Body of pancreas (tissue), 4 donors: Measurements from ENCODE around the gene EME2. TPM values are rescaled to one million over a fixed set of nuclear protein-coding genes. Genes with fewer than 3 reads are reported as not detected.
A peak's percentile ranks its signal among the peaks of the same experiment; 100 is the strongest.

Experiments
- ATAC-seq: fragments of 150-250 bp; one replicate; pipeline ENCODE4 v1.9.1; 2016
- DNase-seq, 4 donors: peaks; one replicate each; pipeline ENCODE4 v3.0.0-alpha.2; 2019
- H3K27ac ChIP-seq, 4 donors: fragments of 200-600 bp; sonication (generic); 1 replicate in 3 of 4; 2 replicates in 1 of 4; pipeline versions ENCODE4 v1.5.1 to v1.6.1; 2016 to 2019; ENCODE audit warnings: mild to moderate bottlenecking in 1 of 4, mixed read lengths in 1 of 4, moderate library complexity in 1 of 4
- H3K27me3 ChIP-seq, 2 donors: fragments of 200-600 bp; sonication (generic); one replicate each; pipeline ENCODE4 v1.6.0; 2016; ENCODE audit warnings: mild to moderate bottlenecking in 1 of 2
- H3K36me3 ChIP-seq, 2 donors: fragments of 200-600 bp; sonication (generic); replicated peaks in 1 of 2; 2 replicates each; pipeline ENCODE4 v1.5.1; 2016; ENCODE audit warnings: low read depth in 2 of 2; ENCODE audit not compliant: insufficient read depth in 1 of 2
- H3K4me1 ChIP-seq: fragments of 200-600 bp; sonication (generic); one replicate; pipeline ENCODE4 v1.6.0; 2016
- H3K4me3 ChIP-seq, 2 donors: fragments of 200-600 bp; sonication (generic); 1 replicate in 1 of 2; 2 replicates in 1 of 2; pipeline ENCODE4 v1.5.1; 2016 to 2019
- H3K9me3 ChIP-seq, 3 donors: fragments of 200-600 bp; sonication (generic); 1 replicate in 2 of 3; 2 replicates in 1 of 3; pipeline ENCODE4 v1.5.1; 2016
- POLR2A ChIP-seq, 3 donors: fragments of 450-650 bp; IDR thresholded peaks; one replicate each; pipeline ENCODE4 v1.6.1; 2016; ENCODE audit warnings: antibody characterized with exemption in 3 of 3, mild to moderate bottlenecking in 2 of 3
- WGBS, 2 donors: methylation state at CpG; one replicate each; pipeline ENCODE4 v1.1.5; 2017; 5-methylcytosine and 5-hydroxymethylcytosine counted together
- intact Hi-C: fragments of 100-400 bp; cut with DNase I; formaldehyde crosslinking; loops from one replicate; pipeline ENCODE4 v1.15.1; 2023
- total RNA-seq, 2 donors: library from RNA; depleted of rRNA; stranded (reverse); fragments of >200 nt; gene quantifications; one replicate each; pipeline ENCODE4 v1.1.0, GENCODE V29; 2016
- TF ChIP-seq, protein P1 (sequence below), 7 experiments: fragments of 450-650 bp in 4 of 7; fragments of 200-600 bp in 3 of 7; sonication (generic) in 3 of 7; IDR thresholded peaks; one replicate each; pipeline ENCODE4 v1.5.1; 2016 to 2019; ENCODE audit warnings: antibody characterized with exemption in 7 of 7

EME2 gene, protein sequence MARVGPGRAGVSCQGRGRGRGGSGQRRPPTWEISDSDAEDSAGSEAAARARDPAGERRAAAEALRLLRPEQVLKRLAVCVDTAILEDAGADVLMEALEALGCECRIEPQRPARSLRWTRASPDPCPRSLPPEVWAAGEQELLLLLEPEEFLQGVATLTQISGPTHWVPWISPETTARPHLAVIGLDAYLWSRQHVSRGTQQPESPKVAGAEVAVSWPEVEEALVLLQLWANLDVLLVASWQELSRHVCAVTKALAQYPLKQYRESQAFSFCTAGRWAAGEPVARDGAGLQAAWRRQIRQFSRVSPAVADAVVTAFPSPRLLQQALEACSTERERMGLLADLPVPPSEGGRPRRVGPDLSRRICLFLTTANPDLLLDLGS
- 10 to 100 TPM; 13.5 to 33.3 TPM for total RNA-seq

DNA sequence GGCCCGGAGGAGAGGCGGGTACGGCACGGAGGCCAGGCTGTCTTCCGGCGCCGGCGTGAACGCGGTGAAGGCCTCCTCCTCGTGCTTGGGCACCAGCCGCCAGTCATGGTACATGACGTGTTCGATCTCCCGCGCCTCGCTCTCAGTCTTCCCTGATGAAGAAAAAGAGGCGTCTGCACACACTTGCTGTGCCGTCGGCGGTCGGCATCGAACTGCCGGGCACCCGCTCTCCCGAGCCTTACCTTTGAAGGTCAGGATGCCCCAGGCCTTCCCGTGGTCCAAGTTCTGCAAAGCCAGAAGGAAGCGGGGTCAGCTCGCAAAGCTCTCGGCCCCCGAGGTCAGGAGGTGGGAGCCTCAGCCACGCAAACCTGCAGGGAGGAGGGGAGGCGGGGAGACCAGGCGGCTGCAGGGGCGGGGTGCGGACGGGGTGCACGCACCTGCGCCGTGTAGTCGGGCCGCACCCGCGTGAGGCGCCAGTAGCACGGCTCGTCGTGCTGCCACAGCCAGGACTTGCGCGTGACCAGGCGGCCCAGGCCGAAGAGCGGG is at the start of gene EME2:
EME2 (plus strand) TSS at position 449 of the 546 bp plus-strand sequence. CDS start 418 bp downstream, outside the sequence.
- WGBS, 2 donors = 1% methylated on average over 21 to 41 of the region's 53 CpGs
- intact Hi-C loops = no loop called here
- Histone ChIP-seq H3K27me3 (no peaks in the 10 kb centered on the region), H3K27ac (peak within 1 kb of the TSS; percentile 81 to 96 (median 94)), H3K9me3 (no peaks in the 10 kb centered on the region), H3K36me3 (peaks cover 7 to 8% of the 10 kb centered on the region in 2 donors), H3K4me3 (peak within 1 kb of the TSS; percentile 77 to 95), H3K4me1 (peaks cover 48% of the 10 kb centered on the region)
- TF ChIP-seq, protein P1, sequence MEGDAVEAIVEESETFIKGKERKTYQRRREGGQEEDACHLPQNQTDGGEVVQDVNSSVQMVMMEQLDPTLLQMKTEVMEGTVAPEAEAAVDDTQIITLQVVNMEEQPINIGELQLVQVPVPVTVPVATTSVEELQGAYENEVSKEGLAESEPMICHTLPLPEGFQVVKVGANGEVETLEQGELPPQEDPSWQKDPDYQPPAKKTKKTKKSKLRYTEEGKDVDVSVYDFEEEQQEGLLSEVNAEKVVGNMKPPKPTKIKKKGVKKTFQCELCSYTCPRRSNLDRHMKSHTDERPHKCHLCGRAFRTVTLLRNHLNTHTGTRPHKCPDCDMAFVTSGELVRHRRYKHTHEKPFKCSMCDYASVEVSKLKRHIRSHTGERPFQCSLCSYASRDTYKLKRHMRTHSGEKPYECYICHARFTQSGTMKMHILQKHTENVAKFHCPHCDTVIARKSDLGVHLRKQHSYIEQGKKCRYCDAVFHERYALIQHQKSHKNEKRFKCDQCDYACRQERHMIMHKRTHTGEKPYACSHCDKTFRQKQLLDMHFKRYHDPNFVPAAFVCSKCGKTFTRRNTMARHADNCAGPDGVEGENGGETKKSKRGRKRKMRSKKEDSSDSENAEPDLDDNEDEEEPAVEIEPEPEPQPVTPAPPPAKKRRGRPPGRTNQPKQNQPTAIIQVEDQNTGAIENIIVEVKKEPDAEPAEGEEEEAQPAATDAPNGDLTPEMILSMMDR (IDR thresholded peaks at IDR 0.05) = no peak
- TF ChIP-seq POLR2A (IDR thresholded peaks at IDR 0.05) = no peak
- peak; percentile 2 for ATAC-seq
- DNase-seq = no peak

DNA sequence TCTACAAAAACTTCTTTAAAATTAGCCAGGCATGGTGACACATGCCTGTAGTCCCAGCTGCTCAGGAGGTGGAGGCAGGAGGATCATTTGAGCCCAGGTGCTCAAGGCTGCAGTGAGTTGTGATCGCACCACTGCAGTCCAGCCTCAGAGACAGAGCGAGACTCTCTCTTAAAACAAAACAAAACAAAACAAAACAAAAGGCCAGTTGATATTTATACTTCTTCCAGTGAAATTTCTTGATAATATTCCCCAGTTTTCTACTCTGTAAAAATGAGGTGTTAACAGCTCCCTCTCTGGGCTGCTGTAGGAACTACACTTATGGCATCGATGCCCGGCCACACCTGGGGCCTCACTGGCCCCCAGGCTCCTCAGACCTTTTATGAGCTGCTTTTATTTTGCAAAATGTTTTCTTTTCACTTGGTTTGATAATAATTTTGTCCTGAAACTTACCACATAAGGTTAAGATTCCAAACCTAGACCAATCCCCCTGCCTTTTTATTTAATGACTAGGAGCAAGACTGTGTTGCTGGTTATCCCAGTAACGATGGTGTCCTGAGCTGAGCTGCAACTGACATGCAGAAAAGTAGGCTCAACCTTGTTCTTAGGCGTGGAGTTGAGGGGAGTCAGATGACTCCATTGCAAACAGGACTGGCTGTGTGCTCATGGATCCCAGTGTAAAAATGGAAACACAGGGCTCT is 49.0 kb upstream of the EME2 start:
- peak; percentile 70 for ATAC-seq
- 33 to 42% methylated on average over 6 of the region's 6 CpGs for WGBS, 2 donors

DNA sequence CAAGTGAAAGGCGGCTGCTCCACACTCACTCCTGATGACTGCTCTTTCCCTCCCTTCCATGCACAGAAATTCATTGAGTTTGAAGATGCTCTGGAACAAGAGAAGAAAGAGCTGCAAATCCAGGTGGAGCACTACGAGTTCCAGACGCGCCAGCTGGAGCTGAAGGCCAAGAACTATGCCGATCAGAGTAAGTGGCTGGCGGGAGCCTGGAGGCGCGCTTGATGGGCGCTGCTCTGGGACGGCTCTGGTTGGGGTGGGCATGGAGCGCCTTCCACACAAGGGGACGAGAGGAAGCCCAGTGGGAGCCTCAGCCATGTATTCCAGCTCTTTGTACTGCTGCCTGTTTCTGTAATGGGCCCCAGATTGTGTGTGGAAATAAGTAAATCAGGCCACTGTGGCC is 48.1 kb upstream of the EME2 start:
- intact Hi-C loops = no loop called here
- H3K27me3 ChIP-seq = no peaks in the 10 kb centered on the region
- WGBS, 2 donors = 88 to 90% methylated on average over 12 of the region's 12 CpGs
- TF ChIP-seq POLR2A (IDR thresholded peaks at IDR 0.05) = no peak
- TF ChIP-seq, protein P1 (IDR thresholded peaks at IDR 0.05) = no peak
- no peaks in the 10 kb centered on the region for H3K9me3 ChIP-seq
- H3K27ac ChIP-seq = no peak overlapping the region
- ATAC-seq (no peak), DNase-seq (no peak)
- no peak overlapping the region for H3K4me3 ChIP-seq
- peaks cover 23% of the 10 kb centered on the region for H3K4me1 ChIP-seq
- H3K36me3 ChIP-seq = peaks cover 5 to 6% of the 10 kb centered on the region in 2 donors

More for the DNA sequence above, 49.0 kb upstream of the EME2 start:
- Histone ChIP-seq H3K27ac (peak overlapping the region in 1 of 4 donors; percentile 62), H3K4me1 (peaks cover 23% of the 10 kb centered on the region), H3K9me3 (no peaks in the 10 kb centered on the region), H3K4me3 (no peak overlapping the region), H3K36me3 (peaks cover 0 to 5% of the 10 kb centered on the region in 2 donors), H3K27me3 (no peaks in the 10 kb centered on the region)
- TF ChIP-seq, protein P1 (IDR thresholded peaks at IDR 0.05) = peak; percentile 32 to 84 (median 62)
- no peak for TF ChIP-seq POLR2A (IDR thresholded peaks at IDR 0.05)
- intact Hi-C loops = no loop called here
- peak; percentile 49 to 62 (median 52) for DNase-seq

DNA sequence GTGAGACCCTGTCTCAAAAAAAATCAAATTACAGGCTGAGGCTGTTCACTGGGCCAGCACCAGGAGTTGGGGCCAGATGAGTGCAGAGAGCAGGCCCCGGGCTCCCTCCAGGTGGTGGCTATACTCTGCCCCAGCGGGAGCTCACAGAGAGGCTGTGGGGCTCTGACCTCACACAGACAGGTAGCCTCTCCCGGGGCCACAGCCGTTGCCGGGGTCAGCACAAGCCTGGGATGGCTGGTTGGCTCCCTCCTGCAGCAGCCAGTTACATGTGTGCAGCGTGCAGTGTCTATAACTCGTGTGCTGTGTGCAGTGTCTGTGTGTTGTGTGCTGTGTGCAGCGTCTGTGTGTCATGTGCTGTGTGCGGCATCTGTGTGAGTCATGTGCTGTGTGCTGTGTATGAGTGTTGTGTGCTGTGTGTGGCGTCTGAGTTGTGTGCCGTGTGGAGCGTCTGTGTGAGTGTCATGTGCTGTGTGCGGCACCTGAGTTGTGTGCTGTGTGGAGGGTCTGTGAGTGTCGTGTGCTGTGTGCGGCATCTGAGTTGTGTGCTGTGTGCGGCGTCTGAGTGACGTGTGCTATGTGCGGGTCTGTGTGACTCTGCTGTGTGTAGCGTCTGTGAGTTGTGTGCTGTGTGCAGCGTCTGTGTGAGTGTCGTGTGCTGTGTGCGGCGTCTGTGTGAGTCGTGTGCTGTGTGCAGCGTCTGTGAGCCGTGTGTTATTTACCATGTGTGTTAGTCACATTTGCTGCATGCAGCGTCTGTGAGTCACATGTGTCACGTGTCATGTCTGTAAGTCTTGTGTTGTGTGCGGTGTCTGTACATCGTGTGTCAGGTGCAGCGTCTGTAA is 45.7 kb upstream of the EME2 start:
- Histone ChIP-seq H3K27me3 (no peaks in the 10 kb centered on the region), H3K36me3 (peaks cover 5 to 6% of the 10 kb centered on the region in 2 donors), H3K9me3 (no peaks in the 10 kb centered on the region), H3K4me3 (no peak overlapping the region), H3K27ac (no peak overlapping the region), H3K4me1 (peaks cover 16% of the 10 kb centered on the region)
- DNase-seq = no peak
- TF ChIP-seq, protein P1 (IDR thresholded peaks at IDR 0.05) = no peak
- no peak for TF ChIP-seq POLR2A (IDR thresholded peaks at IDR 0.05)
- intact Hi-C loops = no loop called here
- ATAC-seq = no peak
- 89 to 93% methylated on average over 25 to 32 of the region's 32 CpGs for WGBS, 2 donors
